ENCODE measurements around the gene EPHA6. TPM values are rescaled to one million over a fixed set of nuclear protein-coding genes. Genes with fewer than 3 reads are reported as not detected.

The EPHA6 gene
- total RNA-seq, 1 experiment from 2014 or later, result 0.61 TPM

DNA sequence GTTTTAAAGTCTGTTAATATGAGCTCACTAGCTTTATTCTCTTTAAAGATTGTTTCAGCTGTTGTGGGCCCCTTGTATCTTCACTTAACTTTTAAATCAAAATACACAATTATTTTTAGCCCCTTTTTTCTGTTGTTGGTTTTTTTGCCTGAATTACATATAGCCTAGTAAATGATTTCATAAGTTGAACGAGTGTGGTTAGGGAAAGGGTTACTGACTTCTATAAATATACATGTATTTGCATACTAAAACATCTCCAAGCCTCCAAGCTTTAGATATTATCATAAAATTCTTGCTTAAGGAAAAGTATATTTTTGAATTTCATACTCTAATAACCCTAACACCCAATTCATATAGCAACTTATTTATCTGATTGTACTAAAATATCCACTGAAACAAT lies 877.0 kb downstream of the EPHA6 start:
- Histone ChIP-seq H2BK15ac (ENCODE audit: low read depth, low read length) (no peak overlapping the region), H4K5ac (ENCODE audit: insufficient read length, low read depth, low read length) (no peak overlapping the region), H3K9me3 (ENCODE audit: control insufficient read depth, low read depth, low read length) (no peaks in the 10 kb centered on the region), H2BK120ac (ENCODE audit: low read depth, low read length, poor library complexity, severe bottlenecking) (no peak overlapping the region), H3K23me2 (ENCODE audit: insufficient read length, low read depth, low read length, poor library complexity, severe bottlenecking) (no peaks in the 10 kb centered on the region), H3K79me1 (ENCODE audit: insufficient read depth, low read depth, low read length, poor library complexity, severe bottlenecking) (no peaks in the 10 kb centered on the region), H4K20me1 (ENCODE audit: control insufficient read depth, insufficient read depth, insufficient read length) (no peaks in the 10 kb centered on the region), H2AK5ac (ENCODE audit: insufficient read length, low read length) (no peak overlapping the region), H3K27ac (ENCODE audit: insufficient read length, low read depth, low read length) (no peak overlapping the region), H2BK12ac (ENCODE audit: insufficient read length, low read depth, low read length) (no peak overlapping the region), H2AFZ (ENCODE audit: low read length) (no peak overlapping the region), H3T11ph (ENCODE audit: low read length) (no peak overlapping the region), H3K27me3 (ENCODE audit: insufficient read depth, low read length) (no peaks in the 10 kb centered on the region), H3K18ac (ENCODE audit: insufficient read length, low read depth, low read length) (no peak overlapping the region), H3K4me1 (ENCODE audit: insufficient read depth, low read length) (0 out of 2 replicates have a peak, but pooled peaks cover 4% of the 10 kb centered on the region), H3K14ac (ENCODE audit: insufficient read depth, low read length) (no peak overlapping the region), H3K56ac (ENCODE audit: insufficient read length, low read depth, low read length) (no peak overlapping the region), H3K4me2 (ENCODE audit: insufficient read depth, insufficient read length, low read length) (no peak overlapping the region), H2BK20ac (ENCODE audit: low read depth, low read length, poor library complexity, severe bottlenecking) (no peak overlapping the region), H3K4ac (ENCODE audit: low read depth, low read length) (no peak overlapping the region), H3K9ac (ENCODE audit: extremely low read depth, insufficient read length, low read length) (no peak overlapping the region), H3K79me2 (ENCODE audit: insufficient read depth, low read length) (no peaks in the 10 kb centered on the region), H2BK5ac (ENCODE audit: insufficient read length, low read length) (no peak overlapping the region), H4K8ac (replicated peaks; ENCODE audit: insufficient read length, low read depth, low read length) (no peak overlapping the region), H3K23ac (ENCODE audit: insufficient read length, low read depth, low read length) (no peak overlapping the region), H4K91ac (ENCODE audit: insufficient read length, low read depth, low read length) (no peak overlapping the region)
- Mint-ChIP-seq H3K27me3 (ENCODE audit: low read depth) (no peaks in the 10 kb centered on the region), H3K9me3 (no peaks in the 10 kb centered on the region; a peak in 1 of 5 replicates), H3K4me3 (no peak overlapping the region), H3K4me1 (peaks cover 11 to 20% of the 10 kb centered on the region in 2 experiments), H3K27ac (no peak overlapping the region), H3K36me3 (ENCODE audit: insufficient read depth in 1 of 3, low read depth in 3 of 3) (no peaks in the 10 kb centered on the region; a peak in 2 of 7 replicates)
- TF ChIP-seq, protein P1, sequence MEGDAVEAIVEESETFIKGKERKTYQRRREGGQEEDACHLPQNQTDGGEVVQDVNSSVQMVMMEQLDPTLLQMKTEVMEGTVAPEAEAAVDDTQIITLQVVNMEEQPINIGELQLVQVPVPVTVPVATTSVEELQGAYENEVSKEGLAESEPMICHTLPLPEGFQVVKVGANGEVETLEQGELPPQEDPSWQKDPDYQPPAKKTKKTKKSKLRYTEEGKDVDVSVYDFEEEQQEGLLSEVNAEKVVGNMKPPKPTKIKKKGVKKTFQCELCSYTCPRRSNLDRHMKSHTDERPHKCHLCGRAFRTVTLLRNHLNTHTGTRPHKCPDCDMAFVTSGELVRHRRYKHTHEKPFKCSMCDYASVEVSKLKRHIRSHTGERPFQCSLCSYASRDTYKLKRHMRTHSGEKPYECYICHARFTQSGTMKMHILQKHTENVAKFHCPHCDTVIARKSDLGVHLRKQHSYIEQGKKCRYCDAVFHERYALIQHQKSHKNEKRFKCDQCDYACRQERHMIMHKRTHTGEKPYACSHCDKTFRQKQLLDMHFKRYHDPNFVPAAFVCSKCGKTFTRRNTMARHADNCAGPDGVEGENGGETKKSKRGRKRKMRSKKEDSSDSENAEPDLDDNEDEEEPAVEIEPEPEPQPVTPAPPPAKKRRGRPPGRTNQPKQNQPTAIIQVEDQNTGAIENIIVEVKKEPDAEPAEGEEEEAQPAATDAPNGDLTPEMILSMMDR (conservative IDR thresholded peaks at IDR 0.05), result no peak
- WGBS (ENCODE audit: extremely low coverage, insufficient read length, low lambda C conversion rate), result no CpG with 5 or more reads among the region's 1 CpG
- no peak for DNase-seq
